ENCODE results near the gene MBD4.
"Not testable (repeated sequence)": the region's sequence is repeated elsewhere in the genome, so short reads cannot be mapped to it uniquely, and the experiment has no call there.

The MBD4 gene

DNA sequence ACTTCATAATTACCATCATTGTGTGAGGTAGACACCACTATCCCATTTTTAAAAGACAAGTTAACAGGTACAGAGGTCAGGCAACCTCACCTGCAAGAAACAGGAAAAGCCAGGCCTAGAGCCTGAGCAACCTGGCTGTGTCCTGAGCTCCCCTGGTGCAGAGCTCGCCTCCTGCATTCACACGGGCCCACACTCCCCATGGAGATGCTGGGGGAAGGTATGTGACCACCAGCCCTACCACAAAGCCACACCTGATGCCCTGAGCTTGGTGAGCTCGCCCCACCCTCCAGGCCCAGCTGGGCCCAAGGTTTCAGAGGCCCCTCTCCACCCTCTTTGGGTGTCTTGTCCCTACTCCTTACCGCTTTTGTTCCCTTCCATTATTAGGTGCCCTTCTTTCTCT lies 10.1 kb downstream of the MBD4 start:
- DNase-seq (ENCODE audit: low read depth) = no peak

DNA sequence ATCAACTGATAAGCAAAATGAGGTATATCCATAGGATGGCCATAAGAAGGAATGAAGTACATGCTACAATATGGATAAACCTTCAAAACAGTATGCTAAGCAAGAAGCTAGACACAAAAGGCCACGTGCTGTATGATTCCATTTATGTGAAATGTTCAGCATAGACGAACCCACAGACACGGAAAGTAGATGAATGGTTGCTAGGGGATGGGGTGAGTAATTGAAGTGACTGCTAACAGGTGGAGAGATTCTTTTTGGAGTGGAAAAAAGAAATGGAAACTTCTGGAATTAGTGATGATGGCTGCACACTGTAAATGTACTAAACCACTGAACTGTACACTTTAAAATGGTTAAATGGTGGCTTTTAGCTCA lies 10.7 kb downstream of the MBD4 start:
- DNase-seq (ENCODE audit: low read depth) = no peak

DNA sequence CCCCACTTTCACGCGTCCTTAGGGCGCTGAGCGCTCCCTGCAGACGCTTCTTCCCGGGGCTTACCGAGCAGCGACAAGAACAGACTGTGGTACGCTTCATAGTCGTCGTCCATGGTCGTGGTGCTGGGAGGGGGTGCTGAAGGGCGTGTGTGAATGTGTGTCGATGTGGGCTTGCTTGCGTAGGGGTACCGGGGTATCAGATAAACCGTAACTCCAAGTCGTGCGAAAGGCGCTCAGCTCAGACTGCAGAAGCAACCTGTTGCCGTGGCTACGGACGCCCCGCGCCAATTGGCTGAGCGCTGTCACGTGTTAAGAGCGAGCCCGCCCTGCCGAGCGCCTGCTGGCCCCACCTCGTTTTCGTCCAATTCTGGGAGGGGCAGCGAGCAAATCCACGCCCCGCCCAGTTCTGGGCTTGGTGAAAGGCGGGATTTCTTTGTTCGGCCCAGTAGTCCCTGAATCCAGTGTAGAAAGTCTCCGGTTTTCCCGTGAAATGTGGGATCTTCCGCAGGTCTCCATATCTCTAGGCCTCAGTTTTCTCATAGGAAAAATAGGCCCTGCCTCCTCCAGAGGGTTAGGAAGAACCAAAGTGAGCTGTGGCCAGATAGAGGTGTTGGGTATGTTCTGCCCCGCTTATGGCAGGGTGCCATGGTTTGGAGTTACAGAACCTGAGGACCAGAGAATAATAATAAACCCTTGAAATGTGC lies 11.2 kb downstream of the MBD4 start, which contains the start of gene EFCAB12:
EFCAB12 (minus strand) TSS at position 261 of the 704 bp plus-strand sequence; CDS start at position 113, 148 bp downstream.
- peak; percentile 84 for DNase-seq (ENCODE audit: low read depth)

DNA sequence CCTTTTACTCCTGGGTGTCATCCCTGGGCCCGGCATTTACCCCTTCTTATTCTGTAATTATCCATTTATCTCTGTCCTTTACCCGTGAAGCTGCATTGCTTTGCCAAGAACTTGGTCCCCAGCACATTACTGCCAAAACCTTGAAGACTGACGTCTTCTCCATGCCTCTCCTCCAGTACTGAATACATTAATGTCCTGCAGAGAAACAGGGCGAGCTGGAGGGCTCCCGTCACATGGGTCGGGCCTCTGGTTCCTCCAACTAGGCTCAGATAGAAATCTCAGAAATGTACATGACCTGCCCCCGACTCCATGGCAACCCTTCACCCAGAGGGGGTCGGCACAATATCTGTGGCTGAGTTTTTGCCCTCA lies 11.8 kb downstream of the MBD4 start:
- DNase-seq (ENCODE audit: low read depth) = no peak

DNA sequence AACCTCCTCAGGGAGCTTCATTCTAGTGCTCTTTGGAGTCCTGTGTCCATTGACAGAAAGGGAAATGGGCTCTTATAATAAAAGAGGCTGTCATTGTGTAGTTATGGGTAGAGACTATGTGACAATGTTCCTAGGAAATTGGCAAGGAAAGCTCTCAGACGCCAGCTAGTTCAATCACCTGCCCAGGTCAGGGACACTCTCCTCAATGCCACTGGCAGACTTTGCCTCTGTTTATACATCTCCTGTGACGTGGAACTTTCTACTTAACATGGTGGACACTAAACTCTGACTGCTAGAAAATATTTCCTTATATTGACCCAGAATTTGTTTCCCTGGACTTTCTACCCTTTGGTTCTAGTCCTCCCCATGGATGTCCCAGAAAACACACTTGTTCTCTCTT lies 14.1 kb downstream of the MBD4 start:
- no peak for DNase-seq (ENCODE audit: low read depth)

DNA sequence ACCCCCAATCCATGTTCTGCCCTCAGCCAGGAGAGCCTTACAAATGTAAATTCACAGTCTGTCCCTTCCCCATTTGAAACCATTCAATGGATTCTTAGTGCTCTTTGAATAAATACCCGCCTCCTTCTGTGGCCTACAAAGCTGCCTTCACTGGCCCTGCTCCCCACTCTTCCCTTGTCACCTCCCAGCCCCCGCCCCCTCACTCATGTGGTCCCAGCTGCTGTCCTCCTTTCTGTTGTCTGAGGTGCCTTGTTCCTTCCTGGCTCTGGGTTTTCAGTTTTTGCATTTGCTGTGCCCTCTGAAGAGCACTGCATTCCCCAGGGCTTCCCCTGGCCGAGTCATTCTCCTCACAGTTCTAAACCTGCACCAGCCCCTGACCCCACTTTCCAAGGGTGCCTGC lies 14.5 kb downstream of the MBD4 start:
- no peak for DNase-seq (ENCODE audit: low read depth)

DNA sequence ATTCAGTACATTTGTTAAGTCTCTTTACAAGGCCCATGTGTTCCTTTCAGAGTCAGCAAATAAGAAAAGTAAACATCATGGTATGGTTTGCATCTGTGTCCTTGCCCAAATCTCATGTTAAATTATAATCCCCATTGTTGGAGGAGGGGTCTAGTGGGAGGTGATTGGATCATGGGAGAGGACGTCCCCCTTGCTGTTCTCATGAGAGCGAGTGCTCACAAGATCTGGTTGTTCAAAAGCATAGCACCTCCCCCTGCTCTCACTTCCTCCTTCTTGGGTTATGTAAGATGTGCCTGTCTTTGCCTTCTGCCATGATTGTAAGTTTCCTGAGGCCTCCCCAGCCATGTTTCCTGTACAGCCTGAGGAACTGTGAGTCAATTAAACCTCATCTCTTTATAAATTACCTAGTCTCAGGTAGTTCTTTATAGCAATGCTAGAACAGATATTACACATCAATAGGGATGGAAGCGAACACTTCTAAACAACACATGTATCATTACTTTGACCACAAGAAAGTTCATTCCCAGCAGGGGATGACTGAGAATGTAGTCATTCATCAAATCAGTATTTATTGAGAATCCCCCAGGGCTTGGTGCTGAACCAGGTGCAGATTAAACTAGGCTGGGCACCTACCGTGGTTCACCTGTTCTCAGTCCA lies 15.4 kb downstream of the MBD4 start:
- DNase-seq (ENCODE audit: low read depth) = no peak

DNA sequence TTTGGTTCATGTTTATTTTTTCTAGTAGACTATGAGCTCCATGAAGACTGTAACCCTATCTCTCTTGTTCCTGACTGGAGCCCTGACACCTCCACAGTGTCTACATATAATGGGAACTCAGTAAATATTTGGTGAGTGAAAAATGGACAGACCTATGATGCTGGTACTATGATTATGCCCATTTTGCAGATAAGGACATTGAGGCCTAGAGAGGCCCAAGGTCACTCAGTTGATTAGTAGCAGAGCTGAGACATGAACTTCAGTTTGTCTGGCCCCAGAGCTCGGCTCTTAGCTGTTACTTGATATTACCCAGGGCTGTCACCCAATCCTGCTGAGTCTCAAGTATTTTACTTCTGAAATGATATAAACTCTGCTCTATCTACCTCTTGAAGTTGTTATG lies 16.9 kb downstream of the MBD4 start:
- DNase-seq (ENCODE audit: low read depth) = no peak

DNA sequence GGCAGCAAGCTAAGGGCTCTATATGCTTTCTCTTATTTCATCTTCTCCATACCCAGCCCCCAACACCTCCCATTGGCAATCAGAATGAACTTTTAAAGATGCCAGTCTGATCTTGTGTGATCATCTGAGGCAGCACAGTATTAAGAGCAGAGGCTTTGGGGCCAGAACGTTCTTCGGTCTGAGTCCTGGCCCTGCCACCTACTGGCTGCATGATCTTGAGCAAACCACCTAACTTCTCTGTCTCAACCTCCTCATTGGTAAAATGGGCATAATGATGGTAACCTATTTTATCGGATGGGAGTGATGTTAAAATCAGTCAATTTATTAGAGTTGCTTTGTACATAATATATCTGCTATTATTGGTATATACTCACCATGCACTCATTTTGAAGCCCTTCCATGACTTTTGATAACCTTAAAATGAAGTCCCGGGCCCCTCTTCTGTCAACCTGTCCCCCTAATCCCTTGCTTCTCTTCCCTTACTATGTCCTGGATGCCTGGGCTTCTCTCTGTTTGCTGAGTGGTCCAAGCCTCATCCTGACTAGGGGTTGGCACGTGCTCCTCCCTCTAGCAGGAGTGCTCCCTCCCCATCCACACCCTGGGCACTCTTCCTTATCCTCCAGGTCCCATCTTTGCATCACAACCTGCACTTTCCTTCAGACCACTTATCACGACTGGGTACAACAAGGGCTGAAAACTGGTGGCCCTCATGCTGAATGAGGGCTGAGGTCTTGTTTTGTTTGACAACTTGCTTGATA lies 17.6 kb downstream of the MBD4 start:
- DNase-seq (ENCODE audit: low read depth) = no peak

DNA sequence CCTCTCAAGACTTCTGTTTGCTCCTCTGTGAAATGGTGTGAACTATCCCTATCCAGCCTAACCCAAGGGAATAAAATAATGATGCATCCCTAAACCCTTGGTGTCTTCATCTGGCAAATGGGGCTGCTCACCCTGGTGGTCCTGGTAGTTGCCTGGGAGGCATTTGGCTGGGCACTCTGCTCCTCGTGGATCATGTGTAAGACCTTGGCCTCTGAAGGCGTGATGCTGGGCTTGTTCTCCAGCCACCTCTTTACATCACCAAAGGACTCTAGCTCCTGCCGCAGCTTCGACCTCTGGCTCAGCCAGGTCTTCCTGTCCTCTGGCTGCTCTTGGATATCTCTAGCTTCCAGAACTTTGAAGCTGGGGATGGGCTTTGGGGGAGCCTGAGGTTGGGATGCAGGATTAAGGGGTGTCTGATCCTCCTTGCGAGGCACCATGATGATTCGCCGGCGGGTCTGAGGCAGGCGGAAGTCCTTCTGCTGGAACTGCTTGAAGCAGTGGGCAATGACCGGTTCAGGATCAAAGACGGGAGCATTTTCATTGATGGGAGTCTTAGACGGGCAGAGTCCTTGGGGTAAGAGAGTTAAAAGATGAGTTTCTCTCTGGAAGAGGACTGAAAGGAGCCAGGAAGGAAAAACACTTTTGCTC lies 18.4 kb downstream of the MBD4 start:
- no peak for DNase-seq (ENCODE audit: low read depth)

DNA sequence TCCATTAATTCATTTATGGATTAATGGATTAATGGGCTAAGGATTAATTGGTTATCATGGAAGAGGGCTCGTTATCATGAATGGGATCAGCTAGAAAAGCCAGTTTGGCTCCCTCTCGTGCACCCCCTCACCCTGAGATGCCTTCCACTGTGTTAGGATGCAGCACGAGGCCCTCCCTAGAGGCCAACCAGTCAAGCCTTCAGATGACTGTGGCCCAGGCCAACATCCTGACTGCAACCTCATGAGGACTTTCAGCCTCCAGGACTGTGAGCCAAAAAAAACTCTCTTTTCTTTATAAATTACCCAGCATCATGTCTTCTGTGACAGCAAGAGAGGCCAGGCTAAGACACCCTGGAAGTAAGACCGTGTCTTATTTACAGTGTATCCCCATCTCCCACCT lies 20.3 kb downstream of the MBD4 start:
- DNase-seq (ENCODE audit: low read depth) = no peak

DNA sequence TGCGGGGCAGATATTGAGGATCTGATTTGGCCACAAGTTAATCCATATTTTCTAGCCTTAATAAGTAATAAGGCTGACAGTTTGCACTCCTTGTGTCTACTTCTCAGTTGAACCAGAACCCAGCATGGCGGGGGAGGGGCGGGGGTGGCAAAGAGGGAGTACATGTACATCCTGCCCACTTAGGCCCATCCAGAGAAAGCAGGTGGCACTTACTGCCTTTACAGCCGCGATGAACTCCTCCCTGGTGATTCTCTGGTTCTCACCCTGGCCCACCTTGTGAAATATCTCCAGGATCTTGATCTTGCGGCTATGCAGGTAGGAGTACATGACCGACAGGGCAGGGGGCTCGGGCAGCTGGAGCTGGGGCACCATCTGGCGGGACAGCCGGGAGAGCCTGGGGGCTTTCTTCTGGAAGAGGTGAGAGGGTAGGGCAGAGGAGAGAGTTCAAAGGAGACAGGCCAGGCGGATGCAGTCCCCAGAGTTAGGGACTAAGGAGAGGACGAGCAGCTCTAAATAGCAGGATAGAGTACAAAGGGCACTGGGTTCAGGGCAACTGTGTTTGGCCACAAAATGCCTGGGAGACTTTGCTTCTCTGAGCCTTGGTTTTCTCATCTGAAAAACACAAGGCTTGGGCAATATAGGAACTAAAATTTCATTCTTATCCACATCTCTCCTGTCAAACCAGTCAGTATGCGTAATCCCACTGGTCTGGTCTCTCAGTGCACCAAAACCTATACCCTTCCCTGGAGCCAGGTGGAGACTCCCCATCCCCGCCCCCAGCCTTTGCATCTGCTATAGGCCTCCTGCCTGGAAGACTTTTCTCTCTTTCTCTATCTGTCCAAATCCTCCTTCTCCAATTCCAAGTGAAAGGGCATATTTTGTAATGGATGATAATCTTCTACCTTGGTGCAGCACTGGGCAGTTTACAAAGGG lies 21.4 kb downstream of the MBD4 start:
- DNase-seq (ENCODE audit: low read depth) = no peak

DNA sequence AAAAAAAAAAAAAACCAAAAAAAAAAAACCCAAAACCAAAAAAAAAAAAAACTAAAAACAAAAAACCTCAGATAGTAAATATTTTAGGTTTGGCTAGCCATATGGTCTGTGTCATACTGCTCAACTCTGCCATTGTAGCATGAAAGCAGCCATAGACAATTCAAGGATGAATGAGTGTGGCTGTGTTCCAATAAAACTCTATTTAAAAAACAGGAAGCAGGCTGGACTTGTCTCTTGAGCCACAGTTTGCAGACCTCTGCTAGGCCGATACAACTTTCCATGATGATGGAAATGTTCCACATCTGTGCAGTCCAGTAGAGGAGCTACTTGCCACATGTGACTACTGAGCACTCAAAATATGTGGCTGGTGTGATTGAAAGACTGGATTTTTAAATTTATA lies 22.4 kb downstream of the MBD4 start:
- no peak for DNase-seq (ENCODE audit: low read depth)

DNA sequence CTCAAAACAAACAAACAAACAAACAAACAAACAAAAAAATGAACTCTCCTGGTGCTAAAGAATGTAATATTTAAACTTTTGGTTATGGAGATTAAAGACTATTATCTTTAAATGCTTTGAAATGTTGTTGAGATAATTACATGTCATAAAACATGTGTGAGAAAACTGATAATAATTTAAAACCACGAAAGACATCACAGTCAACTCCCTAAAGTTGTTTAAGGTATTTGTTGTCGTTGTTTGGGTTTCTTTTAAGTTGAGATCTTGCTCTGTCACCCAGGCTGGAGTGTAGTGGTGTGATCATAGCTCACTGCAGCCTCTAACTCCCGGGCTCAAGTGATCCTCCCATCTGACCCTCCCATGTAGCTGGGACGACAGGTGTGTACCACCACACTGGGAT lies 23.3 kb downstream of the MBD4 start:
- no peak for DNase-seq (ENCODE audit: low read depth)

DNA sequence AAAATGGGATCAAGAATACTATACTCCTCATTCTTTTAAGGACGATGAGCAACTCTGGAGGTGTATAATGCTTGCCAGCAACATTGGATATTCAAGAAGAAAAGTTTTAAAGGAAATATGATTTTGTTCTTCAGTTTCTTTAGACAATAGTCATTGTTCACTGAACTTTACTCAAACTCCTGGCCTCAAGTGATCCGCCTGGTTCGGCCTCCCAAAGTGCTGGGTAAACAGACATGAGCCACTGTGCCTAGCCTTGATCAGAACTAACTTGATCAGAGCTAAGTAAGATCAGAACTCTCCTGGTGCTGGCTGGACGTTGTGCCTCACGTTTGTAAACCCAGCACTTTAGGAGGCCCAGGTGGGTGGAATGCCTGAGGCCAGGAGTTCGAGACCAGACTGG lies 23.9 kb downstream of the MBD4 start:
- no peak for DNase-seq (ENCODE audit: low read depth)

DNA sequence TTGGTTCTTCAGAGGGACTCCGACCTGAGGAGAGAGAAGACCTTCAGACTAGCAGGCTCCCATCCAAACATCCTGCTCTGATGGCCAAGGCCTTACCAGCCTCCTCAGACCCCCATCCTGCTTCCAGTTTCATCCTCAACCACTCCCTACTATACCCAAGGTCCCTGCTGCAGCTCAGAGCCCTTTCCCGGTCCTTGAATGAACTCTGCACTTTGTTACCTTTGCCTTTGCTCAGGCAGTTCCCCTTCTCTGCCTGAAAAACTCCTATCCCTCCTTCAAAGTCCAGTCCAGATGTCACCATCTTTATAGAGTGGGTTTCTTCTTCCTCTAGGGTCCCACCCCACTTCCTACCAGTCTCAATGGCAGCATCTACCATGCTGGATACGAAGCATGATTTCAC lies 24.4 kb downstream of the MBD4 start:
- no peak for DNase-seq (ENCODE audit: low read depth)

DNA sequence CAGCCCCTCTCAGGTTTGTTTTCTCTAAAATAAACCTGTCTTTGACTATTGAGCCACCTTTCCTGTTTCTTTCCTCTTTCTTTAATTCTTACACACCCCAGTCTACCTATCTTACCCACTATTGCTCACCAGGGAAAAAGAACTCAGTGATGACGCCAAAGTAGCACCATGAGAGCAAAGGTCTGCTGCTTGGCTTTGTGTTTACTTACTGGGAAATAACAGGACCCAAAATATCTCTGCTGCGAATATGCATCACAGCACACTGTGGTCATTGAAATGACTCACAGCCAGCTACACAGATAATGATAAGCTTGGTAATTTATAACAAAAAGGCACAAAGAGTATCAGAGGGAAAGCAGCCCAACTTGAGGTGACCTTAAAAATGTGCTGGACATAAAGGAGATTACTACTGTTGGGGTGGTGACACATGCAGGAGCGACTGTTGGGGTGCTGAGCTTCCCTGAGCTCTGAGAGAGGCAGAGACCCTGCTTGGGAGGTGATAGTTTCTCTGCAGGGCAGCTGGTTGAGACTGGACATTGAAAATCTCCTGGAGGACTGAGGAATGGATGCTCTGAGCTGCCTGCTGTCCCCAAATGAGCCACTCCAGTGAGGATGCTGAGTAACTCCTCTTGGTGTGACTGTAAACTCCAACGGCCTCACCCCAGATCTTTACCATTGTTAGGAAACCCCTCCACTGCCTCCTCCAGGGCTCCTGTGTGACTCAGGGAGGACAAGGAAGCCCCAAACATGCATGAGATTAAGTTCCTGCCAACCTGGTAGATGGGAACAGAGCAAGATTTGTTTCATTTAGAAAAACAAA lies 25.9 kb downstream of the MBD4 start:
- no peak for DNase-seq (ENCODE audit: low read depth)

DNA sequence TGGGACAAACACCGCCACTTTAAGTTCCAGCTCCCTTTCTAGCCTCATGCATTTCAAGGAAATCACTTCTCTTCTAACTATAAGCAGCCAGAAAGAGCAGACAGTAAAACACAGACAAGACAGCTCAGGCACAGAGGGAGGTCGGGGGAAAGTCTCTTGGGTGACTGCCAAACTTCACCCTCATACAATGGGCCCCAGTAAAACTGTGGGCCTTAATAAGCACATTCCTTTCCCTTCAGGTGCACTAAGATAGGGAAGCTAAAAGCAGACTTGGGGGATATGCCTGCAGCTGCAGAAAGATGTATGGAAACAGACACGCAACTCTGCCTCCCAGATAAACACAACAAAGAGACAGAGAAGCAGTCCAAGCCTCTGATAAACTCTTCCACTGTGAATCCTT lies 26.5 kb downstream of the MBD4 start:
- not testable (repeated sequence) for DNase-seq (ENCODE audit: low read depth)

DNA sequence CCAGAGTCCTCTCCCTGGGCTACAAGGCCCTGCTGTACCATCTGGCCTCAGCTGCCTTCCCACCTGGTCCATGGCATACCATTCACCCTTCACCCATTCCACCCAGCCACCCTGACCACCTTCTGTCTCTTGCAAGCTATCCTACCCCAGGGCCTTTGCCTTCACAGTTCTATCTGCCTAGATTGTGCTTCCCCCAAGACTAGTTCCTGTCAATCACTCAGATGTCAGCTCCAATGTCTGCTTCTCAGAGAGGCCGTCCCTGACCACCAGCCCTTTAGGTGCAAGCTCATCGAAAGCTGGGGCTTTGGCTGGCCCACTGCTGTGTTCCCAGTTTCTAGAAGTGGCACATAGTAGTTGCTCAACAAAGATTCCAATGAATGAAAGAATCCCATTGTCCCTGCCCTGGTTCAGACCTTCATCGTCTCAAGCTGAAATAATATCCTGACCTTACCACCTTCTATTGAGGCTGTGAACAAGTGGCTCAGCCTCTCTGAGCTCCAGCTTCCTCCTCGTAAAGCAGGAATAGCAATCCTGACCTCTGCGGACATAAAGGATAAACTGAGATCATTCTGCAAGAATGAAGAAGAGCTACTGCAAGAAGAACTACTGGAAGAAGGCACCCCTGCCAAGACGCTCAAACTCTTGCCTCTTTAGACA lies 27.1 kb downstream of the MBD4 start:
- no peak for DNase-seq (ENCODE audit: low read depth)

DNA sequence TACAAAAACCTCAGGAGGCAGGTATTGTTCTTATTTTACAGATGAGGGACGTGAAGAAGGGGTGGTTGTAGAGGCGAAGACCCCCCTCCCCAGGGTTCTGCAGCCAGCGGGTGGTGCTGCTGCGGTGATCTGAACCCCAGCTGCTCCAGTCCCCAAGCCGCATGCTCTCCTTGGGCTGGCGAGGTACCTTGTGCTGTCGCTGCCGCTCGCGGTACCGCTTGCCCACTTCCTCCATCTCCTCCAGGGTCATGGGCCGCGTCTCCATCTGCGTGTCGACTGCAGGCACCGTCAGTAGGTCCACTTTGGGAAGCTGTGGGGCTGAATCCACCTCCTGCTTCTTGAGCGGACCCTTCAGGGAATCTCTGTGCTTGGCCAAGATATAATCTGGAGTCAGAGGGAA lies 28.8 kb downstream of the MBD4 start:
- DNase-seq (ENCODE audit: low read depth) = no peak
